Central memory CD8-positive, alpha-beta T cell (primary cell): ENCODE measurements around the gene OR1C1.
"Not testable (repeated sequence)": the region's sequence is repeated elsewhere in the genome, so short reads cannot be mapped to it uniquely, and the experiment has no call there.

Experiments
- ATAC-seq: fragments of 150-1000 bp; cut with Tn5 transposase; replicated peaks from 2 replicates; pipeline ENCODE4 v1.10.0; 2022; ENCODE audit warnings: mild to moderate bottlenecking, moderate FRiP score, moderate number of reproducible peaks; ENCODE audit not compliant: poor library complexity, severe bottlenecking; ENCODE audit errors: extremely low read depth
- DNase-seq, 2 donors: peaks; one replicate each; pipeline ENCODE4 v3.0.0; 2021; ENCODE audit warnings: low spot score in 2 of 2
- H3K27ac Mint-ChIP-seq: one replicate; pipeline ENCODE4 v1.8.0; 2022; ENCODE audit warnings: low read depth, mild to moderate bottlenecking, moderate library complexity, mixed read lengths
- H3K27me3 Mint-ChIP-seq: one replicate; pipeline ENCODE4 v1.8.0; 2022; ENCODE audit warnings: mixed read lengths
- H3K36me3 Mint-ChIP-seq: one replicate; pipeline ENCODE4 v1.8.0; 2022; ENCODE audit warnings: mild to moderate bottlenecking, moderate library complexity, mixed read lengths; ENCODE audit not compliant: insufficient read depth
- H3K4me1 Mint-ChIP-seq: one replicate; pipeline ENCODE4 v1.8.0; 2022; ENCODE audit warnings: mixed read lengths
- H3K4me3 Mint-ChIP-seq: one replicate; pipeline ENCODE4 v1.8.0; 2022; ENCODE audit warnings: mild to moderate bottlenecking, moderate library complexity, mixed read lengths
- H3K9me3 Mint-ChIP-seq: one replicate; pipeline ENCODE4 v1.8.0; 2022; ENCODE audit warnings: mixed read lengths

OR1C1 gene

DNA sequence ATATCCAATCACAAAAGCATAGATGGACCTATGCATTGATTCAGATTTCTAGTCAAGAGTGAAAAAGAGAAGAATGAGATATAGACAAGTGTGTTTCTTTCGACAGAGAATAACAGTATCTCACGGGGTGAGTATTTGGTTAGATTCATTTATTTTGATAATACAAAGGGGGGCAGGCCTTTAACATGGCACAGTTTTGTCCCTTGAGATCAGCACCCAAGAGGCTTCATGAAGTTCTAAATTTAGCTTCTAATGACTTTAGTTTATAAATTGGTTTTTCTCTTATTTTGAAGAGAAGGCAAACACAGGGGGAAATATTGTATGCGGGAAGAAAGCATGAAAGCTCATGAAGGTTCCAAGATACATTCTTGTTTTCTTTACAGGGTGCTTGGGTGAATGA, at the start of gene OR1C1:
Gene OR1C1 (minus strand): TSS at position 101 of the 400 bp plus-strand sequence. CDS start 2,150 bp downstream, outside the sequence.
- Mint-ChIP-seq H3K27me3 (no peaks in the 10 kb centered on the region), H3K9me3 (peaks cover 7% of the 10 kb centered on the region), H3K4me1 (no peaks in the 10 kb centered on the region), H3K4me3 (no peak within 1 kb of the TSS), H3K27ac (no peak within 1 kb of the TSS), H3K36me3 (no peaks in the 10 kb centered on the region)
- ATAC-seq, result no peak
- no peak for DNase-seq

DNA sequence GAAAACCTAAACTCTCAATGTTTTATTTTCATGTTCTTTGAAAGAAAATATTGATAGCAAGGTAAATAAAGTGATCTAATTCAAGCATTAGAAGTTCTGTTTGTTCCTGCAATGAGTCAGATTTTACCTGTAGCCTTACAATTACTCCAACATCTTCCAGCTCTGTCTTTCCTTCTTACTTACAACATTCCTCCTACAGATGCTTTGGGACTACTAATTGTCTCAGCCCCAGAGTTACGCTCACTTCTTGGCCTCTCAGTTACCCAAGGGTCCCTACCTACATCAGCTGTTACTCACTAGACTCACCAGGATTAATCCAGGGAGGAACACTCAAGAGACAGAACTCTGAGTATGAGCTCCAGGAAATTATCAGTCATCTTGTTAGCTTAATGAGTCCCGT, 37.2 kb upstream of the OR1C1 start:
- no peak for ATAC-seq
- H3K36me3 Mint-ChIP-seq, result no peaks in the 10 kb centered on the region
- no peak overlapping the region for H3K4me3 Mint-ChIP-seq
- DNase-seq, result no peak
- no peaks in the 10 kb centered on the region for H3K27me3 Mint-ChIP-seq
- no peaks in the 10 kb centered on the region for H3K4me1 Mint-ChIP-seq
- H3K9me3 Mint-ChIP-seq, result peaks cover 5% of the 10 kb centered on the region
- H3K27ac Mint-ChIP-seq, result no peak overlapping the region

DNA sequence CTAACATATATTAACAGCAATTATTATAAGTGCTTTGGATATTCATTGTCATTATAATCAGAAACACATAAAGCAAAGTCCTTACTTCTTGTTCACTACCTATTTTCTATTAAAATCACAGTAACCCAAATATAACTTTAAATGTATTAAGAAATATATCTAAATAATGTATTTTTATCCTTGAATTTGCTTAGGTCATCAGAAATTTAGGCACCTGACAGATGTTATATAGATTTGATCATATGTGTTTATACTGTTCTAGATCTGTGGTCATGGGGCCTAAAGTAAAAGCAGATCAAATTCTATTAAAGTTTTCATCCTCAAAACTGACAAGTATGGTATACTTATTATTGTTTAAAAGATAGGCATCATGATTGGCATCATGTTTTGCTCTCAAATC, 9.2 kb upstream of the OR1C1 start:
- DNase-seq (no peak), ATAC-seq (no peak)
- H3K4me3 Mint-ChIP-seq, result no peak overlapping the region
- H3K27me3 Mint-ChIP-seq, result no peaks in the 10 kb centered on the region
- no peaks in the 10 kb centered on the region for H3K4me1 Mint-ChIP-seq
- no peaks in the 10 kb centered on the region for H3K36me3 Mint-ChIP-seq
- H3K9me3 Mint-ChIP-seq, result no peaks in the 10 kb centered on the region
- no peak overlapping the region for H3K27ac Mint-ChIP-seq

DNA sequence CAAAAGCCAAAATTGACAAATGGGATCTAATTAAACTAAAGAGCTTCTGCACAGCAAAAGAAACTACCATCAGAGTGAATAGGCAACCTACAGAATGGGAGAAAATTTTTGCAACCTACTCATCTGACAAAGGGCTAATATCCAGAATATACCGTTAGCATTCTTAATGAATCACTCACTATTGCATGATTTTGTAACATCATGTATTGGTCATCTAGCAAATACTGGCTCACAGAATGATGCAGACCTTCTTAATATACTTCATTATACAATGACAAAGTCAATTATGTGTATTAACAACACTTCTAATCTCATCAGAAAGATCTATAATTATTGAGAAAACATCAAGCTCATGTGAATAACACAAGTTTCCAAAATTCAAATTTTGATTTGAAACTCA, 6.0 kb downstream of the OR1C1 start:
- not testable (repeated sequence) for DNase-seq, H3K4me3 Mint-ChIP-seq, H3K4me1 Mint-ChIP-seq, H3K27ac Mint-ChIP-seq, ATAC-seq, H3K27me3 Mint-ChIP-seq, H3K36me3 Mint-ChIP-seq
- H3K9me3 Mint-ChIP-seq, result peaks cover 17% of the 10 kb centered on the region

GRCh38 chr1:247749870-247750269, 10.5 kb downstream of the OR1C1 start:
- no peak overlapping the region for H3K27ac Mint-ChIP-seq
- no peak for DNase-seq
- H3K27me3 Mint-ChIP-seq, result no peaks in the 10 kb centered on the region
- peaks cover 10% of the 10 kb centered on the region for H3K9me3 Mint-ChIP-seq
- H3K4me3 Mint-ChIP-seq, result no peak overlapping the region
- H3K36me3 Mint-ChIP-seq, result no peaks in the 10 kb centered on the region
- ATAC-seq, result no peak
- no peaks in the 10 kb centered on the region for H3K4me1 Mint-ChIP-seq

- no peak for ATAC-seq
- H3K4me1 Mint-ChIP-seq, result no peaks in the 10 kb centered on the region
- H3K4me3 Mint-ChIP-seq, result no peak within 1 kb of the TSS
- no peaks in the 10 kb centered on the region for H3K36me3 Mint-ChIP-seq
- no peaks in the 10 kb centered on the region for H3K27me3 Mint-ChIP-seq
- H3K27ac Mint-ChIP-seq, result no peak within 1 kb of the TSS
- DNase-seq, result no peak
- peaks cover 10% of the 10 kb centered on the region for H3K9me3 Mint-ChIP-seq
Measured at GRCh38 chr1:247748041-247748440, 12.3 kb downstream of the OR1C1 start, which contains the start of gene OR14A2. TSS of gene OR14A2 (minus strand) at chr1:247748141.

- no peak for DNase-seq
- Mint-ChIP-seq H3K4me3 (no peak overlapping the region), H3K27me3 (no peaks in the 10 kb centered on the region), H3K4me1 (no peaks in the 10 kb centered on the region), H3K36me3 (no peaks in the 10 kb centered on the region), H3K9me3 (peaks cover 10% of the 10 kb centered on the region), H3K27ac (no peak overlapping the region)
- no peak for ATAC-seq
Measured at GRCh38 chr1:247747616-247748015, 12.7 kb downstream of the OR1C1 start.

GRCh38 chr1:247746391-247746935, 13.9 kb downstream of the OR1C1 start:
- H3K27me3 Mint-ChIP-seq, result no peaks in the 10 kb centered on the region
- DNase-seq (no peak), ATAC-seq (no peak)
- no peak overlapping the region for H3K27ac Mint-ChIP-seq
- no peak overlapping the region for H3K4me3 Mint-ChIP-seq
- no peaks in the 10 kb centered on the region for H3K4me1 Mint-ChIP-seq
- H3K36me3 Mint-ChIP-seq, result no peaks in the 10 kb centered on the region
- peaks cover 10% of the 10 kb centered on the region for H3K9me3 Mint-ChIP-seq

- H3K9me3 Mint-ChIP-seq, H3K27me3 Mint-ChIP-seq, DNase-seq, ATAC-seq, H3K27ac Mint-ChIP-seq, H3K36me3 Mint-ChIP-seq, H3K4me3 Mint-ChIP-seq, H3K4me1 Mint-ChIP-seq: not testable (repeated sequence)
Measured at GRCh38 chr1:247742215-247742760, 18.1 kb downstream of the OR1C1 start.

DNA sequence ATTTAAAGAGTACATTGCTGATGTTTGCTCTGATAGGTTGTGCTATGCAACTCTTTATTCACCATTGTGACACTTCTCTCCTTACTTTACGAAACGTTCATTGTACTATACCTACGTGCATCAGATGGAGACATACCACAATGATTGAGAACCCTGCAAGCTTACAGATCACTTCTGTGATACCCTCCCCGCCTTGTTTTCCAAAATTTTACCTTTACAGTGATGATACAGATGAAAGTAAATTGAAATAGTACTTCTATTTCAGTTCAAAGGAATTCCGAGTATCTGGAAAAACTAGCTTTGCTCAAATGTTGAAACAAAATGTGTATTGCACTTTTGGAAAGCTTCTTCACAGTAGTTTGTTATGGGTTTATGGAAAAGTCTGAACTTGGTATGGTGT, 18.6 kb downstream of the OR1C1 start:
- ATAC-seq, result no peak
- Mint-ChIP-seq H3K27ac (no peak overlapping the region), H3K9me3 (no peaks in the 10 kb centered on the region), H3K4me3 (no peak overlapping the region), H3K36me3 (no peaks in the 10 kb centered on the region), H3K4me1 (no peaks in the 10 kb centered on the region), H3K27me3 (no peaks in the 10 kb centered on the region)
- DNase-seq, result no peak

- H3K4me1 Mint-ChIP-seq, result no peaks in the 10 kb centered on the region
- H3K4me3 Mint-ChIP-seq, result no peak overlapping the region
- no peak overlapping the region for H3K27ac Mint-ChIP-seq
Measured at GRCh38 chr1:247740721-247741120, 19.6 kb downstream of the OR1C1 start.

GRCh38 chr1:247738315-247738714, 22.0 kb downstream of the OR1C1 start, which contains the start of gene OR14K1:
TSS of gene OR14K1 (plus strand) at chr1:247738615. CDS start at chr1:247738615, 0 bp downstream.
- Mint-ChIP-seq H3K27ac (no peak within 1 kb of the TSS), H3K4me1 (no peaks in the 10 kb centered on the region), H3K9me3 (no peaks in the 10 kb centered on the region), H3K4me3 (no peak within 1 kb of the TSS), H3K36me3 (no peaks in the 10 kb centered on the region), H3K27me3 (no peaks in the 10 kb centered on the region)
- ATAC-seq, result no peak
- no peak for DNase-seq

More at GRCh38 chr1:247740721-247741120, 19.6 kb downstream of the OR1C1 start:
- no peaks in the 10 kb centered on the region for H3K36me3 Mint-ChIP-seq
- no peaks in the 10 kb centered on the region for H3K9me3 Mint-ChIP-seq
- no peaks in the 10 kb centered on the region for H3K27me3 Mint-ChIP-seq
- DNase-seq (no peak), ATAC-seq (no peak)

DNA sequence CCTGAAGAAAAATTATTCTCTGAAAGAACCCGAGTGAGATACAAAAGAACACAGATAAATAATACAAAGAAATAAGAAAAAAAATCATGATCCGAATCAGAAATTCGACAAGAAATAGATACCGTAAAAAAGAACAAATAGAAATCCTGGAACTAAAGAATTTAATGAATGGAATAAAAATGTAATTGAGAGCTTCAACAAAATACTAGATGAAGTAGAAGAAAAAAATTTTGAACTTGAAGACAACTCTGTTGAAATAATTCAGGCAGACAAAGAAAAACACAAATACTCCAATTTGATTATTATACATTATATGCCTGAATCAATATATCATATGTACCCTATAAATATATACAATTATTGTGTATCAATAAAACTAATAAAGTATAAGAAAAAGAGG, 39.1 kb downstream of the OR1C1 start:
- H3K27me3 Mint-ChIP-seq, result no peaks in the 10 kb centered on the region
- no peak overlapping the region for H3K27ac Mint-ChIP-seq
- H3K9me3 Mint-ChIP-seq, result peaks cover 26% of the 10 kb centered on the region
- ATAC-seq, result no peak
- no peak overlapping the region for H3K4me3 Mint-ChIP-seq
- no peaks in the 10 kb centered on the region for H3K36me3 Mint-ChIP-seq
- H3K4me1 Mint-ChIP-seq, result no peaks in the 10 kb centered on the region
- no peak for DNase-seq
